ENCODE data around the gene GAS5.
"Not testable (repeated sequence)": the region's sequence is repeated elsewhere in the genome, so short reads cannot be mapped to it uniquely, and the experiment has no call there.

Gene GAS5

GRCh38 chr1:173867753-173868265 is at the start of gene GAS5:
GAS5 (minus strand) TSS chr1:173867989.
- peak; percentile 100 for DNase-seq (ENCODE audit: low read depth)

DNA sequence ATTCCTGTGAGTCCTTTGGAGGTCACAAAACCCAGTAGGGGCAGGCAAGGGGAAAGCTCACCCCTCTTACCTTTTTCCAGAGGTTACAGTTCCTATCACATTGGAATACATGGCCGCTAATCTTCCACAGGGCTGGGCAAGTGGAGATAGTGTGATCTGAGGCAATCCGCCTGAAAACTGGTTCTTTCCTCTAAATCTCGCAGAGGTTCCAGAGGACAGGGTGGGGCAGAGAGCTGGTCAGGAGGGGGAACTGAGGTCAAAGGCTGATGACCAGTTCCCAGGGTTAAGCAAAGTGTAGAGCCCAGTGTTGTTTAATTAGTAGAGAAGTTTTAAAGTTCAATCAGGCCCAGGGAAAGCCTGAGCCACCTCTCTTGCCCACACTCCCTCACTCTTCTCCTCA is 49.4 kb upstream of the GAS5 start, which contains the start of gene SERPINC1:
TSS of gene SERPINC1 (minus strand) at position 179 of the 400 bp plus-strand sequence. CDS start at position 111, 68 bp downstream.
- DNase-seq (ENCODE audit: low read depth) = no peak

GRCh38 chr1:173916667-173917066 is 48.9 kb upstream of the GAS5 start:
- DNase-seq (ENCODE audit: low read depth) = no peak

DNA sequence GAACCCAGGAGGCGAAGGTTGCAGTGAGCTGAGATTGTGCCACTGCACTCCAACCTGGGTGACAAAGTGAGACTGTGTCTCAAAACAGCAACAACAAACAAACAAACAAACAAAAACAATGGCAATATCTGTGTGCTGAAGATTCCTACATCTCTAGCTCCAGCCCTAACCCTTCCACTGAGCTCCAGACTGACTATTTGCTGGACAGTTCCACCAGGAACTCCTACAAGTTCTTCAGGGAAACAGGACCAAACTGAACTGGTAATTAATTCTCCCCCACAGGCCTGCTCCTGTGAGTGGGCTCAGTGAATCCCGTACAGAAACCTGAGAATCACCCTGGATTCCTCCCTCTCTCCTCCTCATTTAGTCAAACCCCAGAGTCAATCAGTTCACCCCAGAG is 47.8 kb upstream of the GAS5 start:
- DNase-seq (ENCODE audit: low read depth) = no peak

GRCh38 chr1:173914366-173914871 is 46.6 kb upstream of the GAS5 start:
- no peak for DNase-seq (ENCODE audit: low read depth)

DNA sequence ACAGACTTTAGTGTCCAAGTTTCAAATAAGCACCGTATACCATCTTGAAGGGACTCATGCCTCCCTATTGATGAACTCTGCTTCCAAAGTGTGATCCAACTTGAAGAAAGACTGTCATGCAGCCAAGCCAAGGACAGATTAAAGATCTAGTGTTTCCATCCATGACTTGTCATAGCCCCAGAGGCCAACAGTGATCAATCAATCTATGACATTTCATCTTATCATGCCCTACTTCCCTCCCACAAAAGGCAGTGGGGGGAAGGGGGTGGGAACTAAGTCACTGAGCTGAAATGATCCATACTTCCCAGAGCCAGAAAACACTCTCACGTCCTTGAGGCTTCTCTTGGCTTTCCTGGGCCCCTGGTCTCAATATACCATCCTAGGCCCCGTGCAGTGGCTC is 45.3 kb upstream of the GAS5 start:
- DNase-seq (ENCODE audit: low read depth) = no peak

- DNase-seq (ENCODE audit: low read depth) = no peak
These were observed 36.2 kb upstream of the GAS5 start for GRCh38 chr1:173903827-173904531.

DNA sequence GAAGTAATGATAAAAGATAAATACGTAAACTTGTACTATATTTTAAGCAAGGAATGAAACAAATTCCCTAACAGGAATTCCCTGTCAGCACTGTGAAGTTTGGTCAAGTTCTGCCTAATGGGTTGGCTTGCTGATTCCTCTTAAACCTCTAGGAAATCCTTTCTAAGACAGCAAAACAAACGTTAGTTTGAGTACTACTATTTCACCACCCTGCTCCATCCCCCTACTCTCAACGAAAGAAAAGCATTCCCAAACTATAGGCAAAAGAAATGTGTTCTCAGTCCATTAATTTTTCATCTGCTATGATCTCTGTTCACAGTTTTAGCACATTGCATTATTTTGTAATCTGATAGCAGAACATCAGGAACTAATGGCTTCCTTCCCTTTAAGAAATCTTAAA is 33.2 kb upstream of the GAS5 start:
- no peak for DNase-seq (ENCODE audit: low read depth)

GRCh38 chr1:173900427-173900826 is 32.6 kb upstream of the GAS5 start:
- no peak for DNase-seq (ENCODE audit: low read depth)

DNA sequence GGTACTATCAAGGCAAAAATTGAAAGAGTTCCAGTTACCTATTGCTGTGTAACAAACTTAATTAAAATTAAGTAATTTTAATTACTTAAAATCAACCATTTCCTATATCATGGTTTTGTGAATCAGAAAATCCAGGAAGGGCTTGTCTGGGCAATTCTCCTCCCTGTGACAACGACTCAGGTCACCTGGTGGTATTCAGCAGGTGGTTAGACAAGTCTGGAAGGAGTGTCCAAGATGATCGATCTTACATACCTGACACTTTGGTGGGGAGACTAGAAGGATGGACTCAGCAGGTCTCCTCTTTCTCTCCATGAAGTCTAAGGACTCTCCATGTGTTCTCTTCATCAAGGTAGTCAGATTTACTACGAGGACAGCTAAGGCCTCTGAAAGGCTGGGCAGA is 26.4 kb upstream of the GAS5 start:
- DNase-seq (ENCODE audit: low read depth) = no peak

DNA sequence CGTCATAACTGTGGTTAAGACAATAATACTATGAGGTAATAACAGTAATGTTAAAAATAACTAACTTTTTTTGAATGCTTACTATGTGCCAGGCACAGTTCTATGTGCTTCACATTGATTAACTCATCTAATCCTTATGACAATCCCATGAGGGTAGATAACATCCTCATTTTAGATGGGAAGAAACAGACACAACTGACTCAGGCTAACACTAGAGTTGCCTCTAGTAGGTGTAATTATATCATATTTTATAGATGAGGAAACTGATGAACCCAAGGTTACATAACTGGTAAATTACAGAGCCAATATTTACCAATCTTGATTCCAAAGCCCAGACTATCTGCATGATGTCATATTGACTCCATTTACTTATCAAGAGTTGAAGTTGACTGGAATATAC is 25.8 kb upstream of the GAS5 start:
- no peak for DNase-seq (ENCODE audit: low read depth)

GRCh38 chr1:173889885-173890284 is 22.1 kb upstream of the GAS5 start:
- DNase-seq (ENCODE audit: low read depth) = no peak

DNA sequence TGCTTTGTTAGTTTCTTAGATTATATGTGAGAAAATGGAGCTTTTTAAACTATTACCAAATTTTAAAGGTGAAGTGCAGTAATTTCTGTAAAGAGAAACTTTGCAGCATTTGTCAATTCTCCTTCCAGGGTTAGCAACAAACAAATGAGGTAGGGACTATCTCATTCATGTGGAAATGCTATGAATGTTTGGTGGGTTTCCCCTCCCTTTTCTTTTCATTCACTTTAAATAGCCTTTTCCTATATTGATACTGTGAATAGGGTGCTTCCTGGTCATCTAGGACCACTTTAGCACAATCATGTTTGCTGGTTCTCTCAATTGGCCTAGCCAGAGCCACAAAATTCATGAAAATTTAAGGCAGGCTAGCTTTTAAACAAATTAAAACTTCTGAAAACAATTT is 21.0 kb upstream of the GAS5 start:
- no peak for DNase-seq (ENCODE audit: low read depth)

GRCh38 chr1:173887627-173888026 is 19.8 kb upstream of the GAS5 start:
- no peak for DNase-seq (ENCODE audit: low read depth)

GRCh38 chr1:173886746-173887611 is 19.2 kb upstream of the GAS5 start:
- DNase-seq (ENCODE audit: low read depth) = no peak

DNA sequence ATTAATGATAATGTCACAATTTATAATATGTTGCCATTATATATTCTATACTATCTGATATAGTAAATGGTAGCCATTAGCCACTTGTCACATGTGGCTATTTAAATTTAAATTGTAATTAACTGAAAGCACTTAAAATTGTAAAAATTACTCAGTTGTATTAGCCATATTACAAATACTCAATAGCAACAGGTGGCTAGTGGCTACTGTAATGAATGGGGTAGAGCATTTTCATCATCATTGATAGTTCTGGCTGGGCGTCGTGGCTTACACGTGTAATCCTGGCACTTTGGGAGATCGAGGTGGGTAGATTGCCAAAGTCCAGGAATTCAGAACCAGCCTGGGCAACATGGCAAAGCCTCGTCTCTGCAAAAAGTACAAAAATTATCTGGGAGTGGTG is 16.9 kb upstream of the GAS5 start:
- no peak for DNase-seq (ENCODE audit: low read depth)

DNA sequence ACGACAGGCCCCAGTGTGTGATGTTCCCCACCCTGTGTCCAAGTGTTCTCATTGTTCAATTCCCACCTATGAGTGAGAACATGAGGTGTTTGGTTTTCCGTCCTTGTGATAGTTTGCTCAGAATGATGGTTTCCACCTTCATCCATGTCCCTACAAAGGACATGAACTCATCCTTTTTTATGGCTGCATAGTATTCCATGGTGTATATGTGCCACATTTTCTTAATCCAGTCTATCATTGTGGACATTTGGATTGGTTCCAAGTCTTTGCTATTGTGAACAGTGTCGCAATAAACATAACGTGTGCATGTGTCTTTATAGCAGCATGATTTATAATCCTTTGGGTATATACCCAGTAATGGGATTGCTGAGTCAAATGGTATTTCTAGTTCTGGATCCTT is 13.3 kb upstream of the GAS5 start:
- not testable (repeated sequence) for DNase-seq (ENCODE audit: low read depth)

- DNase-seq (ENCODE audit: low read depth) = no peak
These were observed 10.5 kb upstream of the GAS5 start for GRCh38 chr1:173878251-173878650.

DNA sequence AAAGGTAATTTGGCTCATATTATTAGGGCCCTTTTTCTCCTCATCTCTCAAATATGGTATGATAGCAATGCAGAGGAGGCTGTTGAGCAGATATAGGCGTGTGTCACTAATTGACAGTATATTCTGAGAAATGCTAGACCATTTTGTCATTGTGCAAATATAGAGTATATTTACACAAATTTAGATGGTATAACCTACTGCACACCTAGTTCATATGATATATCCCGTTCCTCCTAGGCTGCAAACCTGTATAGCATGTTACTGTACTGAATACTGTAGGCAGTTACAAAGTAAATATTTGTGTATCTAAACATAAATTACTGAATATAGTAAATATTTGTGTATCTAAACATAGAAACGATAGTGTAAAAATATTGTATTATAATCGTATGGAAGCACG is 8.9 kb upstream of the GAS5 start:
- no peak for DNase-seq (ENCODE audit: low read depth)

DNA sequence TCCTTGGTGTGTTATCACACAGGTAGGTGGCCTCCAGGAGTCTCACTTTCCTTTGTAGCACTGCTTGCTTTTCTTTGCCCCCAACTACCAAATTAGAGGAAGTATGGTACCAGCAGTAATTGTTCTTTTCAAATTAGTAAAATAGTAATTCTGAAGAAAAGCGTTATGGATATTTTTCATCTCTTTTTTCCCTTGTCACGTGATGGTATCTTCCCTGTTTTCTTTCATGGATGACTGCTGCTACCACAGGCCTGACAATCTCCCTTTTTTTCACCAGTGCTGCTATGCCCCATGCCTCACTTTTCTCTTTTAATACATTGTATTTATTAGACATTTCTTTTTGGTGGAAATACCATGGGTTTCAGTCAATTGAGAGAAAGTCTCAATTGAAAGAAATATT is 3.7 kb upstream of the GAS5 start:
- DNase-seq (ENCODE audit: low read depth) = no peak

DNA sequence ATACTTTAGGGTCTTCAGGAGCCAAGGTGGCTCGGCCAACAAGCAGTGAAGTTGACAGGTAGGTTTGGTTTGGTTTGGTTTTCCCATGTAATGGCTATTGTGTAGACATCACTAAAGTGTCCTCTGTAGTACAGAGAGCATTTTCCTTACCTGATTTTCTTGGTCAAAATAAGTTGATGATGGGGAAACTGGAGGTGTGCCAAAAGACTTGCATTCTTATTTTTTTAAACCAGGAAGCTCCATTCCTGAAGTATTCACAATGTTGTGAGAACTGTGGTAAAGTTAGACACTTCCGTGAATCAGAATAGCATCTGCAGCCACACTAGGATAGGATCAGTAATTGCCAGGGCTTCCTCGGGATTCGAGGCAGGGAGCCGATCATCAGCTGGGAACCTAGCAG is 3.3 kb upstream of the GAS5 start:
- no peak for DNase-seq (ENCODE audit: low read depth)

- DNase-seq (ENCODE audit: low read depth) = no peak
These were observed 2.7 kb upstream of the GAS5 start for GRCh38 chr1:173870252-173871075.

Data from stimulated activated CD4-positive, alpha-beta T cell treated with anti-CD3 and anti-CD28 coated beads, Interleukin-2, amount 100 ng/mL, for 4 hours (primary cell).